Stomach (tissue), 9 donors: ENCODE data around the gene GIPC2. TPM values are rescaled to one million over a fixed set of nuclear protein-coding genes. Genes with fewer than 3 reads are reported as not detected.
A peak's percentile ranks its signal among the peaks of the same experiment; 100 is the strongest.

Experiments
- DNase-seq, 2 donors: peaks; one replicate each; pipeline versions ENCODE4 v3.0.0 to v3.0.0-alpha.2; 2013 to 2019
- H3K27ac ChIP-seq, 5 donors: fragments of 200-600 bp in 4 of 5; sonication (generic) in 4 of 5; one replicate each; pipeline ENCODE4 v1.5.1; 2013 to 2019; ENCODE audit warnings: mild to moderate bottlenecking in 1 of 5, moderate library complexity in 1 of 5
- H3K27me3 ChIP-seq, 3 donors: fragments of 200-600 bp; sonication (generic); one replicate each; pipeline ENCODE4 v1.5.1; 2017 to 2019; ENCODE audit warnings: mixed run types in 1 of 3
- H3K36me3 ChIP-seq, 4 donors: fragments of 200-600 bp; sonication (generic); 1 replicate in 3 of 4; 2 replicates in 1 of 4; pipeline ENCODE4 v1.5.1; 2016 to 2019
- H3K4me1 ChIP-seq, 4 donors: fragments of 200-600 bp; sonication (generic); one replicate each; pipeline ENCODE4 v1.5.1; 2016 to 2019
- H3K4me3 ChIP-seq, 4 donors: fragments of 200-600 bp; sonication (generic) in 3 of 4; one replicate each; pipeline ENCODE4 v1.5.1; 2016 to 2019; ENCODE audit warnings: mild to moderate bottlenecking in 1 of 4
- H3K9me3 ChIP-seq, 4 donors: fragments of 200-600 bp; sonication (generic); one replicate each; pipeline ENCODE4 v1.5.1; 2016 to 2019
- EP300 ChIP-seq: sonication (generic); formaldehyde crosslinking; IDR thresholded peaks from one replicate; pipeline ENCODE4 v1.6.1; 2017; ENCODE audit warnings: antibody characterized with exemption
- POLR2A ChIP-seq, 4 donors: fragments of 450-650 bp; IDR thresholded peaks; one replicate each; pipeline ENCODE4 v1.6.1; 2016; ENCODE audit warnings: antibody characterized with exemption in 4 of 4, control low read depth in 2 of 4, mild to moderate bottlenecking in 1 of 4, moderate library complexity in 1 of 4
- POLR2AphosphoS5 ChIP-seq, 3 donors: sonication (generic); formaldehyde crosslinking; IDR thresholded peaks; one replicate each; pipeline ENCODE4 v1.6.1; 2016; ENCODE audit warnings: antibody characterized with exemption in 3 of 3
- WGBS, 5 donors: extraction: QIAGEN DNeasy Blood & Tissue Kit in 3 of 5; methylation state at CpG; one replicate each; pipeline versions ENCODE4 v1.1.5 to v1.1.7; 2013 to 2018; 5-methylcytosine and 5-hydroxymethylcytosine counted together
- intact Hi-C: fragments of 100-400 bp; cut with DNase I; formaldehyde crosslinking; loops from one replicate; pipeline ENCODE4 v1.15.1; 2023; ENCODE audit warnings: low total_unique reads
- polyA plus RNA-seq, 3 donors: library from polyadenylated mRNA; stranded (reverse); fragments of 200-250 nt; gene quantifications; one replicate each; pipeline ENCODE4 v1.2.3, GENCODE V29; 2013
- total RNA-seq, 5 donors: library from RNA; depleted of rRNA; stranded (reverse); fragments of >200 nt; gene quantifications; one replicate each; pipeline versions ENCODE4 v1.1.0 to v1.2.3, GENCODE V29; 2014 to 2016
- TF ChIP-seq, protein P1 (sequence below), 7 experiments: fragments of 450-650 bp in 4 of 7; fragments of 200-600 bp in 3 of 7; sonication (generic) in 3 of 7; IDR thresholded peaks; one replicate each; pipeline ENCODE4 v1.5.1; 2016 to 2019; ENCODE audit warnings: antibody characterized with exemption in 7 of 7, control low read depth in 2 of 7, mild to moderate bottlenecking in 1 of 7
- donor health status: healthy with polysubstance abuse.
- donor health status: Bipolar disorder and iron deficiency.
- donor health status: healthy.

Gene GIPC2
- total and polyA plus RNA-seq, 8 donors, result 2.3 to 23.8 (median 5.2) TPM

- Histone ChIP-seq H3K27me3 (no peaks in the 10 kb centered on the region), H3K9me3 (no peaks in the 10 kb centered on the region), H3K27ac (no peak overlapping the region), H3K4me3 (no peak overlapping the region), H3K36me3 (no peaks in the 10 kb centered on the region), H3K4me1 (peaks cover 0 to 19% (median 2%) of the 10 kb centered on the region in 4 donors)
- TF ChIP-seq, protein P1, sequence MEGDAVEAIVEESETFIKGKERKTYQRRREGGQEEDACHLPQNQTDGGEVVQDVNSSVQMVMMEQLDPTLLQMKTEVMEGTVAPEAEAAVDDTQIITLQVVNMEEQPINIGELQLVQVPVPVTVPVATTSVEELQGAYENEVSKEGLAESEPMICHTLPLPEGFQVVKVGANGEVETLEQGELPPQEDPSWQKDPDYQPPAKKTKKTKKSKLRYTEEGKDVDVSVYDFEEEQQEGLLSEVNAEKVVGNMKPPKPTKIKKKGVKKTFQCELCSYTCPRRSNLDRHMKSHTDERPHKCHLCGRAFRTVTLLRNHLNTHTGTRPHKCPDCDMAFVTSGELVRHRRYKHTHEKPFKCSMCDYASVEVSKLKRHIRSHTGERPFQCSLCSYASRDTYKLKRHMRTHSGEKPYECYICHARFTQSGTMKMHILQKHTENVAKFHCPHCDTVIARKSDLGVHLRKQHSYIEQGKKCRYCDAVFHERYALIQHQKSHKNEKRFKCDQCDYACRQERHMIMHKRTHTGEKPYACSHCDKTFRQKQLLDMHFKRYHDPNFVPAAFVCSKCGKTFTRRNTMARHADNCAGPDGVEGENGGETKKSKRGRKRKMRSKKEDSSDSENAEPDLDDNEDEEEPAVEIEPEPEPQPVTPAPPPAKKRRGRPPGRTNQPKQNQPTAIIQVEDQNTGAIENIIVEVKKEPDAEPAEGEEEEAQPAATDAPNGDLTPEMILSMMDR (IDR thresholded peaks at IDR 0.05), result no peak
- TF ChIP-seq POLR2AphosphoS5 (IDR thresholded peaks at IDR 0.05), result no peak
- no peak for TF ChIP-seq EP300
- TF ChIP-seq POLR2A (IDR thresholded peaks at IDR 0.05), result no peak
- intact Hi-C loops, result no loop called here
- no peak for DNase-seq
- WGBS, 5 donors, result 36 to 44% (median 40%) methylated on average over 2 of the region's 2 CpGs
Observed at GRCh38 chr1:78070758-78071157, 25.0 kb downstream of the GIPC2 start.

DNA sequence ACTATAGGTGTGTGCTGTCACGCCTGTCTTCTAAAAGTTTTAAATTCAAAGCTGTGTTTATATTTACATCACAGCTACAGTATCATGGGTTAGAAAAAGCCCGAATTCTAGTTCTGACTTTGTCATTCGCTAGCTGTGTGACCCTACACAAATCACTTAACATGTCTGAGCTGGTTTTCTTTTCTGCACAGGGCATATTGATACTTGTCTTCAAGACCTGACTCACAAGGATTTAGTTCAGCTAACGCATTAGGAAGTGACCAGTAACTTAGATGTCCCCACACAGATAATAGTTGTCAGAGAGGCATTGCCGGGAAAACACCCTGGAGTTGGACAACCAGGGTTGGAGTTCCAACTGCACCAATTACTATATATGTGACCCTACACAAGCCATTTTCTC is 25.9 kb downstream of the GIPC2 start:
- TF ChIP-seq POLR2A (IDR thresholded peaks at IDR 0.05), result no peak
- no peak overlapping the region for H3K27ac ChIP-seq
- WGBS, 5 donors, result 75 to 87% (median 76%) methylated on average over 5 of the region's 5 CpGs
- H3K4me3 ChIP-seq, result no peak overlapping the region
- no peak for DNase-seq
- no peaks in the 10 kb centered on the region for H3K36me3 ChIP-seq
- intact Hi-C loops, result no loop called here
- H3K4me1 ChIP-seq, result peaks cover 0 to 19% (median 2%) of the 10 kb centered on the region in 4 donors
- H3K9me3 ChIP-seq, result no peaks in the 10 kb centered on the region
- H3K27me3 ChIP-seq, result no peaks in the 10 kb centered on the region

- Histone ChIP-seq H3K27ac (no peak overlapping the region), H3K9me3 (no peaks in the 10 kb centered on the region), H3K4me3 (no peak overlapping the region), H3K4me1 (peaks cover 0 to 19% (median 2%) of the 10 kb centered on the region in 4 donors), H3K36me3 (no peaks in the 10 kb centered on the region), H3K27me3 (no peaks in the 10 kb centered on the region)
- DNase-seq, result no peak
- no peak for TF ChIP-seq EP300
- TF ChIP-seq, protein P1 (IDR thresholded peaks at IDR 0.05), result no peak
- no peak for TF ChIP-seq POLR2AphosphoS5 (IDR thresholded peaks at IDR 0.05)
- no peak for TF ChIP-seq POLR2A (IDR thresholded peaks at IDR 0.05)
- intact Hi-C loops, result no loop called here
- WGBS, 5 donors, result 68 to 77% (median 76%) methylated on average over 1 of the region's 1 CpG
Observed at GRCh38 chr1:78072216-78072615, 26.4 kb downstream of the GIPC2 start.

DNA sequence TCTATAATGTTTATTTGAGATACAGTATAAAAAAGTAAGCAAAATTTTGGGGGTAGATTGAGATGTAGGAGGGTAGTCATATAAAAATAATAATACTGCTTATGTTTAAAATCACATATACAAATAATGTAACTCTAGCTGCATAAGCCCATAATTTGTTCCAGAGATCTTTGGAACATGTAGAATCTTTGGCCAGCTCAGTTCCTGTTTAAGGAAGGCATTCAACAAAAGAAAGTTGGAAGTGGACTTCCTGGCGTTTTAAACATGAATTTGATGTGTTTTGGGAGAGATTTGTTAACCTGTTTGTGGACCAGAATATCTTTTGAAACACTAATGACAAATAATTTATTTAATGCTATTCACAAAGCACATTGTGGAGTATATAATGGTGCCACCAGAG is 27.7 kb downstream of the GIPC2 start:
- H3K27ac ChIP-seq, result no peak overlapping the region
- DNase-seq, result no peak
- WGBS, 5 donors, result 68 to 76% (median 75%) methylated on average over 1 of the region's 1 CpG

DNA sequence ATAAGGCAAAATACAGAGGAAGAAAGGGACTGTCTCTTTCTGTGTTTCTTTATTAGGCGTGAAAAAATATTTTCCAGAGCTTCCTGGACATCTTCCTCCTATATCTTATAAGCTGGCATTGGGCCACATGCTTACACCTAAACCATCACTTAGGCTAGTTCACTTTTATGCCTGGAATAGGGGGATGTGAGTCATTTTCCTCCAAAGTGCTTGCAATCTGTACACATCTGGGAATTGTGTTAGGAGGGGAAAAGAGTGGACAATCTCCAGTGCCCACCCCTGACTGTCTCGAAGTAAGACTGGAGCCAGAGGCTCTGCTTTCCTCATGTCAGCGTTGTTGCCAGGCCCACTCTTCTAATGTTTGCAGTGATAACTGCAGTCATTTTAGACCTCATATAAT is 29.9 kb downstream of the GIPC2 start:
- Histone ChIP-seq H3K4me1 (peaks cover 0 to 17% (median 4%) of the 10 kb centered on the region in 4 donors), H3K36me3 (no peaks in the 10 kb centered on the region), H3K27ac (peak overlapping the region in 1 of 5 donors; percentile 36), H3K9me3 (no peaks in the 10 kb centered on the region), H3K4me3 (no peak overlapping the region), H3K27me3 (no peaks in the 10 kb centered on the region)
- 83 to 94% (median 84%) methylated on average over 3 of the region's 3 CpGs for WGBS, 5 donors
- intact Hi-C loops, result no loop called here
- TF ChIP-seq, protein P1 (IDR thresholded peaks at IDR 0.05), result no peak
- TF ChIP-seq EP300 (no peak), POLR2A (IDR thresholded peaks at IDR 0.05) (no peak), POLR2AphosphoS5 (IDR thresholded peaks at IDR 0.05) (no peak)
- no peak for DNase-seq

More for the DNA sequence above, 27.7 kb downstream of the GIPC2 start:
- intact Hi-C loops, result no loop called here
- Histone ChIP-seq H3K4me1 (peaks cover 0 to 18% (median 4%) of the 10 kb centered on the region in 4 donors), H3K27me3 (no peaks in the 10 kb centered on the region), H3K36me3 (no peaks in the 10 kb centered on the region), H3K9me3 (no peaks in the 10 kb centered on the region), H3K4me3 (no peak overlapping the region)
- TF ChIP-seq, protein P1 (IDR thresholded peaks at IDR 0.05), result no peak
- TF ChIP-seq POLR2A (IDR thresholded peaks at IDR 0.05) (no peak), POLR2AphosphoS5 (IDR thresholded peaks at IDR 0.05) (no peak), EP300 (no peak)
